Measurements from ENCODE around the gene KRT72.

KRT72 gene

DNA sequence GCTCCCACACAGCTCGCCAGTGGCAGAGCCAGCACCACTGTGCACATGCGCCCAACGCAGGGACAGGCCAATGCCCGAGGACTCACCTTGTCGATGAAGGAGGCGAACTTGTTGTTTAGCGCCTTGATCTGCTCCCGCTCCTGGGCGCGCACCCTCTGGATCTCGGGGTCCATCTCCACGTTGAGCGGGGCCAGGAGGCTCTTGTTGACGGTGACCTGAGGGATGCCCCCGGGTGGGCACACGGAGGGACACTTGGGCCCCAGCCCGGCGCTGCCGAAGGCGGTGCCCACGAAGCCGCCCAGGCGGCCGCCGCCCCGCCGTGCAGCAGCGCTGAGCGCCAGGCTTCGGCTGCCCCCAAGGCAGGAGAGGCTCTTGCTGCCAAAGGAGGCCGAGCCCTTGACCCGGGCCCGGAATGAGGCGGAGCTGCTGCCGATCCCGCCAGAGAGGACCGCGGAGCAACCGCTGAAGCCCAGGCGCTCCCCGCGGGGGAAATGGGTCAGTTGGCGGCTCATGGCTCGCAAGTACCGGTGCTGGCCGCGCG lies at the start of gene KRT72:
KRT72 (minus strand) TSS at position 523 of the 541 bp plus-strand sequence; CDS start at position 512, 11 bp downstream.
- no peak for DNase-seq

DNA sequence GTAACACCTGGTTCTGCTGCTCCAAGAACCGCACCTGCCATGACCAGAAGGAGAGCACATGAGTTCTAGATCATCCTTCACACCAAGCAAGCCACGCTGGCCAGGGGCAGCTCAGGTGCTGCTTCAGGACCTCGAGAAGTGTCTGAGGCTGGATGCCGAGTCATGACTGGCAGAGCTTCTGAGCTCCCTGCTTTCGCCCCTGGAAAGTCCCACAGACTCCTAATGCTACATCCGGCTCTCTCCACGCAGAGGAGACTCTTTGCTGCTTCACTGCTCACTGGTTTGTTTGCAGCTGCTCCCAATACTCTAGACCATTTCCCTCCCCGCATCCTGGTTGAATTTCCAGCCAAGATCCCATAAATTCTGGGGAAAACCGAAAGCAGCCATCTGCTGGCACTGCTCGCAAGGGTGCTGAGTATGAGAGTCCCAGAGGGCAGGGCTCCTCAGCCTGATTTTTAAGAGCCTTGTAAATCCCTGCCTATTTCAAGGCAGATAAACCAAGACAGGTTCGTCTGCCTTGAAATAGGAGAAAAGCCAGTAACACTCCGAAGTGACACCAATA lies 49.3 kb upstream of the KRT72 start:
- DNase-seq = peak; percentile 50

DNA sequence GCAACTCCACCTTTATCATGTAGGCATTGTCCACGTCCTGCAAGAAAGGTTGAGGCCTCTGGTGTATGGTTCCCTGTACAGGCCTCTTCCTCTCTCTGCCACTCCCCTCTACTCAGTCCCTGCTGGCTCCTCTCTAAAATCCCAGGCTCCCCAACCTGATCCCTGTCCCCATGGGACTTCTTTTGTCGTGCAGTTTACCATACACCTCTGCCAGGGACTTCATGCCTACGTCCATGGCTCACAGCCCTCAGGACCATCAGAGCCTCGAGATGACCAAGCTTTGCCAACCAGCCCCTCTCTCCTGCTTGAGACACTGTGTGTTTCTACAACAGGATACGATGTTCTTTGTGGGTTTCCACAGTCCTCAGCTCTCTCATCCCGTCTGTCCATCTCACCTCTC lies 47.8 kb upstream of the KRT72 start:
- DNase-seq = no peak

DNA sequence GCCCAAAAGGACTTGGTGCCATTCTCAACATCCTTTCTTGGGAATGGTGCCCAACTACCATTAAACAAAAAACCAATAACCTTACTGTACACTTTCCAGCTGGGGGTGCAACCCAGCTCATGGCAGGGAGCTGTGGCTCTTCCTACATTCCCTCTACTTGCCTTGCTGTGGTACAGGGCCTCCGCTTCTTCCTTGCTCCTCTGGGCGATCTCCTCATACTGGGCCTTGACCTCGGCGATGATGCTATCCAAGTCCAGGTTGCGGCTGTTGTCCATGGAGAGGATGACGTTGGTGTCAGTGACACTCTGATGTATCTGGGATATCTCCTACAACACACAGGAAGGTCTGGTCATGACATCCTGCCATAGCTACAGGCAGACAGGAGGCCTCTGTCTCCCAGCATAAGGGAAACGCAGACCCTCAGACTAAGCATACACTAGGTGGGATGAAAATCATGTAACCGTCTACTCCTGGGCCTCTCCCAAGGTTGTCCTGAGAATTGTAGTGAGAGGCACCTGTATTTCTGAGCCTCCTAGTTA lies 46.8 kb upstream of the KRT72 start:
- no peak for DNase-seq

DNA sequence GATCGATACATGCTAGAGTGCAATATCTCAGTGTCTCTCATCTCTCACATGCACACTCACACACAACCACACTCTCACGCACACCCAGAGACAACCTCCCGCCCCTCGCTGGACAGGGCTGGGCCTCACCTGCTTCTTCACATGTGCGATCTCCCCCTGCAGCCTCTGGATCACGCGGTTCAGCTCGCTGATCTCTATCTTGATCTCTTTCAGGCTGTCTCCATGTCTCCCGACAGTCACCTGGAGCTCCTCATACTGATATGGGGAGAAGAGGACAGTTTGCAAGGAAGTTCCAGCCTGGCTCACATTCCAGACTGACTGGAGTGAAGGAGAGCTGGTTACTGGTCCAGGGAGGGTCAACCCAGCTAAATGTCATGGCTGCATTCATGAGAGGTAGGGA lies 46.3 kb upstream of the KRT72 start:
- DNase-seq = no peak

GRCh38 chr12:52646613-52647012 lies 45.4 kb upstream of the KRT72 start:
- no peak for DNase-seq

DNA sequence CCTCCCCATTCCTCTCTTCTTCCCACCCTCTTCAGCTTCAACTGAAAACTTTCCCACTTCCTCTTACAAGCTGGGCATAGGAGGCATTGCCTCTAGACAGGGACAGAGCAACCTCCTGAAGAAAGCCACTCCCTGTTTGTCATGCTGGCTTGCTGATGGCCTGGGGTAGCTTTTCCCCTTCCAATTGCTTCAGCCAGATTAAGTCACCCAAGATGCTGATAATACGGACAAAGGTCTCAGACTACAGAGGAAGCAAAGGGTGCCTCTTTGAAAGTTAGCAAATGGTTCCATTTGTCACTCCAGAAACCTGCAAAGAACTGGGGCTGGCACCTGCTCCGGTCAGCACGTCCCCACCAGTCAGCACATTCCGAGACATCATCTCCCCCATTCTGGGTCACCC lies 44.7 kb upstream of the KRT72 start:
- DNase-seq = no peak

DNA sequence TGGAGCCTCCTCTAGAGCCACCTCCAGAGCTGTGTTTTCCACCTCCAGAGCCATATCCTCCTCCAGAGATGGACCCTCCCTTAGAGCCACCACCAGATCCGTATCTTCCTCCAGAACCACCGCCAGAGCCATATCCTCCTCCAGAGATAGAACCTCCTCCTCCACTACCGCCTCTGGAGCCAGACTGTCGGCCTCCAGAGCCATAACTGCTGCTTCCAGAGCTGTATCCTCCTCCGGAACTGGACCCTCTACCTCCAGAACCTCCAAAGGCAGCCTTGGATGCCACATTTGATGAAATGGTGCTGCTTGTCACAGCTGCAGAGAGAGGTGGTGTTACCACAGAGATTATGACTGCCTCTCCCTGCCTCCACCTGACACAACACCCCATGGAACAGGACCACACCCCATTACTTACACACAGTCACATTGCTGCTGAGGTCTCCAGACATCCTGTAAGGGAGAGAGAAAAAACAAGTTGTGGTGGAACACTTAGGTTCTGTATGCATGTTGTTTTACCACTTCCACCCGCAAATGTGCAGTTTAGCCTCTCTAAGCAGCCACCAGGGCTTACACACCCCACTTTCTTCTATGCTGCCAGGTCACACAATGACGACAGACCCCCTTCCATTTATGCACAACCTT lies 44.0 kb upstream of the KRT72 start:
- no peak for DNase-seq

DNA sequence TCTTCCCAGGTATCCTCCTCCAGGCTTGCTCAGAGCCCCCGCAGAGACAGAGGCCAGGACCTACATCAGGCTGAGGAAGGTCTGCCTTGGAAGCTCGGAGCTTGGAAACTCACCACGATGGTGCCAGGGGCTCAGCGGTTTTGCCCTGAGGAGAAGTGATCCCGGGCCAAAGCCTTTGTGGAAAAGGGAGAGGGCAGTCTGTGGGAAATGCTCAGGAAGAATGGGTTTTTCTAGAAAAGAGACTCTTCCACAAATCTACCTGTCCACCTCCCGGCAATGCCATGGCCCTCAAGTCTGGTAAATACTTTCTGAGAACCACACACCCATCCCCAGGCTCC lies 42.8 kb upstream of the KRT72 start:
- no peak for DNase-seq

- no peak for DNase-seq
These were observed 42.2 kb upstream of the KRT72 start for GRCh38 chr12:52643233-52644077.

- no peak for DNase-seq
These were observed 40.2 kb upstream of the KRT72 start for GRCh38 chr12:52641468-52641867.

DNA sequence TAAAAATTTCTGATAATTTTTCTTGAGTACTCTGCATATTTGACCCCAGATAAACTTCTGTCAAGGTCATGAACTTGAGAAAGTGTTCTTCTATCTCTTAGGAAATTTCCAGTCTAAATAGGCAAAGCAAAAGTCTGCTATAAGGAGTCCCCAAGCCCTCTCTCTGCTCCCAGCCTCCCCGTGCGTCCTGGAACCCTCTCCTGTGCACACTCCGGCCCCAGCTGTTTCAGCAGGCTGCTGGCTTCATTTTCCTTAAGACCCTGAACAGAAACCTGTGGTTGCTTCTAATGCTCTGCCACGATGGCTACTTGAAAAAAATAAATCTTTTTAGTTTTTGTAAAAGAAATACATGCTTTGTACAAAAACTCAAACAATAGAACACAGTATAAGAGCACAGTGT lies 36.0 kb upstream of the KRT72 start:
- DNase-seq = no peak

- no peak for DNase-seq
These were observed 35.5 kb upstream of the KRT72 start for GRCh38 chr12:52636592-52637258.

GRCh38 chr12:52636189-52636588 lies 34.9 kb upstream of the KRT72 start:
- no peak for DNase-seq

- DNase-seq = peak; percentile 70
These were observed 33.2 kb upstream of the KRT72 start for GRCh38 chr12:52634266-52635056.

GRCh38 chr12:52633383-52633782 lies 32.1 kb upstream of the KRT72 start:
- no peak for DNase-seq

DNA sequence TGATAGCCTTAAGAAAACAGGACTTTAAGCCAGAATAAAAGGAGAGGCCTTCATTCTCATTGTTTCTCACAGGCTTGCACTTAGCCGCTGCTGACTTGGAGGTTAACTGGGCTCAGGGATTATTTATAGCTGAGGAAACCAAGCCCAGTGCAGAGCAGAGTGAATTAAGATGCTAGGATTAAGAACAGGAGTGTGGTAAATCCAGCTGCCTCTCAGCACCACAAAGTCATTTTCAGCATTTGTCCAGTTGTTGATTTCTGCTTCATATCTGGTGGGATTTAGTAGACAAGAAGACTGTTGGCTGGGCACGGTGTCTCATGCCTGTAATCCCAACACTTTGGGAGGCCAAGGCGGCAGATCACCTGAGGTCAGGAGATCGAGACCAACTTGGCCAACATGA lies 31.4 kb upstream of the KRT72 start:
- DNase-seq = no peak

DNA sequence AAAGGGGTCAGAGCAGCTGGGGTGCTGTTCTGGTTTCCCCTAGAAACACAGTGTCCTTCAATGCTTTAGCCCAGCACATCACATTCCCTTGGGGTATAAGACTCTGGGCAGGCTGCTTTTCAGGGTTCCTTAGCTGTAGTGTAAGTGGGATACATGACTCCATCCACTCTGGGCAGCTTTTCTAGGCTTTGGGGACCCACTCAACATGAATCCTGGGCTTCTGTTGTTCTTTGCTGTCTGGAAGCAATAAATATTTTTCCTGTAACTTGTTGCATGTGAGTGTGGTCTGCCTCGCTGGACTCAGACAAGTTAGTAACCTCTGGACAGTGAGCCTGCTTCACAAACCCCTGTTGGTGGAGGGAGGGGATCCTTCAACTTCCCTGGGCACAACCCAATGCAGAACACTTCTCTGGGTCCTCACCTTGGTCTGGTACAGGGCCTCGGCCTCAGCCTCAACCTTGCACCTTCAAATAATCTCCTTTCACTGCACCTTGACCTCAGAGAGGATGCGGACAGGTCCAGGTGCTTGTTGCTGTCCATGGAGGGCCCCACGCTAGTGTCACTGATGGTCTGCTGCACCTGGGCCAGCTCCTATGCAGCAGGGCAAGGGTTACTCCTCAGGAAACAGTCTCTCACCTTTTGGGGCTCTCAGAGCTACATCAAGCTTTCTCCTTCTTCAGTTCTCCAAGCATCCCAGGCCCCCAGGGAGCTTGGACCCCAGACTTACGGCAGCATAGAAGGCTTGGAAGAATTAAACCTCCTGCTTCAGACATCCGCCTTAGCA lies 30.6 kb upstream of the KRT72 start:
- DNase-seq = no peak

GRCh38 chr12:52631264-52631663 lies 30.0 kb upstream of the KRT72 start:
- DNase-seq = no peak

- no peak for DNase-seq
These were observed 29.4 kb upstream of the KRT72 start for GRCh38 chr12:52630599-52631200.

- no peak for DNase-seq
These were observed 28.8 kb upstream of the KRT72 start for GRCh38 chr12:52630008-52630500.

Measured in NCI-H2171 (cell line).